Left colon (tissue), 2 donors: ENCODE results near the gene EPS15. TPM values are rescaled to one million over a fixed set of nuclear protein-coding genes. Genes with fewer than 3 reads are reported as not detected.
"Not testable (repeated sequence)": the region's sequence is repeated elsewhere in the genome, so short reads cannot be mapped to it uniquely, and the experiment has no call there.

ENCODE experiments used
- ATAC-seq: fragments of 200-7000 bp; cut with Tn5 transposase; one replicate; pipeline ENCODE4 v1.9.1; 2020; ENCODE audit warnings: mild to moderate bottlenecking, moderate library complexity
- DNase-seq, 2 donors: peaks; one replicate each; pipeline ENCODE4 v3.0.0-alpha.2; 2020
- intact Hi-C, 2 donors: fragments of 100-400 bp; cut with DNase I in 1 of 2; cut with micrococcal nuclease in 1 of 2; formaldehyde crosslinking; loops; one replicate each; pipeline versions ENCODE4 v1.11.2 to v1.14.0; 2022; cut with DNase I, micrococcal nuclease
- total RNA-seq, 2 donors: library from RNA; stranded (reverse); fragmentation: NEBNext Ultra II Directional; extraction: Animal tissue kit (Norgen Biotek cat#: 25700); gene quantifications; one replicate each; pipeline ENCODE4 v1.2.1, GENCODE V29; 2021
- donor health status: DM: no; HTN: no; CAD: no.
- donor health status: DM: yes; HTN: yes; CAD: no.

Gene EPS15
- total RNA-seq, 2 donors from 2014 or later: 48.7 to 55.6 TPM

DNA sequence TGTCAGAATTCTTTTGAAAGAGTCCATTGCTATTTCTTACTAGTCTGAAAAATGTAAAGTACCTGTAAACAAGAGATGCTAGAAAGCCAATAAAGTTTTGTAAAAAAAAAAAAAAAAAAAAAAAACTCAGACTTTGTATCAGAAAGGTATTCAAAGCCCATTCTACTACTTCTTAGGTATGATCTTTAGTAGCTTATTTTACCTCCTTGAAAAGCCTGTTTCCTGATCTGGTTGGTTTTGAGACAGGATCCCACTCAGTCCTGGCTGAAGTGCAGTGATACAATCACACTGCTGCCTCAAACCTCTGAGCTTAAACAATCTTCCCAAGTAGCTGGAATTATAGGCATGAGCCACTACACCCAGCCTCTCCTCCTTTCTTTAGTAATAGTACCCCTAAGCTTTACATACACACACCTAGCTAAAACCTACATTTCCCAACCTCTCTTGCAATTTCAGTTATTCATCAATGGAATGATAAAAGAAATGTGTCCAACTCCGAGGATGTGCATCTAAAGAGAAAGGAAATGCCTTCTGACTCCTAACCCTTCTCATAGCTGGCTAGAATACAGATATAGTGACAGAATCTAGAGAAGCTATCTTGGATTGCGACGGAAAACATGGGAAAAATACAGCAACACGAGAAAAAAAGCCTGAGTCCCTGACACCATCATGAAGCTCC lies 30.6 kb downstream of the EPS15 start:
- no peak for DNase-seq
- ATAC-seq: no peak
- intact Hi-C loops: no loop called here

- intact Hi-C loops: no loop called here
- DNase-seq (no peak), ATAC-seq (no peak)
Measured at GRCh38 chr1:51487628-51488027, 31.4 kb downstream of the EPS15 start.

- intact Hi-C loops: no loop called here
- no peak for ATAC-seq
- no peak for DNase-seq
Measured at GRCh38 chr1:51484591-51484990, 34.5 kb downstream of the EPS15 start.

GRCh38 chr1:51482881-51483280 lies 36.2 kb downstream of the EPS15 start:
- no peak for DNase-seq
- intact Hi-C loops: no loop called here
- ATAC-seq: no peak

GRCh38 chr1:51474832-51475620 lies 44.0 kb downstream of the EPS15 start:
- ATAC-seq, DNase-seq, intact Hi-C loops: not testable (repeated sequence)

DNA sequence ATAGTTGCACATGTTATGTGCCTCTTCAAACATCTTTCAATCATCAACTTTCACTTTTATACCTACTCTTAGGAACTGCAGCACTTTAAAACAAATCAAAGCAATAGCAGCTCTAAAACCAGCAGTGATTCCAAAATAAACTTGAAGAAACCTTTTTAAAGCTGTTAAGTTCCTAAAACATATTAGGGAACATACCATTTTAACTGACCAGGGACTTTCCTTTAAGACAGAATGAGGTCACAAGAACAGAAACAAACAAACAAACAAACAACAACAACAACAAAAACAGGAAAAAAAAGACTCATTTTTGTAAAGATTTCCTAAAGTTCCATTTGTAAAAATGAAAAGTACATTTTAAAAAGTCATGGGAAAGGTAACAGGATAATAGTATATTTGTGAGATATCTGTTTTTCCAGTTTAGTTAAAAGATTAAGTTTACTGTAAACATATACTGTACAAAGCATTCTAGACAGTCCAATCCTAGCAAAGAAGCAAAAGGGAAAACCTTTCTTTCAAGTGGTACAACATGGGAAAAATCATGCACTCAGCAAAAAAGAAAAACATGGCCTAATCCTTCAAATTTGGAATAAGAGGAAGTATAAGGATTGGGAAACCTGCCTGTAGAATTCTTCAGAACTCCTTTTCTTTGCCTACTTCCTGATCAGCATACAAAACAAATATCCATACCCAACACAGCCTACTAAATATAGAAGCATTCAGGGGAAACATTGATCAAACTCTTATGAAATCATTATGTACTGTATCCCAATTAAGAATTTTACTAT lies 45.5 kb downstream of the EPS15 start:
- intact Hi-C loops: no loop called here
- ATAC-seq: peak; percentile 52

GRCh38 chr1:51472359-51472758 lies 46.7 kb downstream of the EPS15 start:
- intact Hi-C loops: no loop called here
- ATAC-seq: no peak
- DNase-seq: no peak

More for the DNA sequence above, 45.5 kb downstream of the EPS15 start:
- DNase-seq: no peak

GRCh38 chr1:51469518-51469917 lies 49.5 kb downstream of the EPS15 start:
- ATAC-seq (no peak), DNase-seq (no peak)
- intact Hi-C loops: no loop called here

- no peak for DNase-seq
- intact Hi-C loops: no loop called here
- no peak for ATAC-seq
Measured at GRCh38 chr1:51464828-51465227, 54.2 kb downstream of the EPS15 start.

DNA sequence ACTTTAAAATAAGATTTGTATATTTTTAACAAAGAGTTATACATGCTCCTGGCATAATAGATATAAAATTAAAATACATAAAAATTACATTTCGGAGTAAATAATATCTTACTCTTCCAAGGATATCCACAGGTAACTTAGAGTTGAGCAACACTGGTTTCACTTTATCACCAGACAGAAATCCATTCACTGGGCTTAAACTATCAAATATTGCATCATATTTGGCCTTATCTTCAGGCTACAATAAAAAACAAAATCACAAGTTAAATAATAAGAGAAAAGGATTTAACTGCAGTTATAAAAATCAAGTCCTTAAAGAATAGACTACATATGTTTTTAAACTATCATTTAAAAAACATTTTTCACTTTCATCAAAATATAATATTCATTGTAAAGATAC lies 55.5 kb downstream of the EPS15 start:
- ATAC-seq: peak; percentile 56
- intact Hi-C loops: no loop called here

GRCh38 chr1:51462289-51462688 lies 56.8 kb downstream of the EPS15 start:
- intact Hi-C loops, ATAC-seq: not testable (repeated sequence)

More for the DNA sequence above, 55.5 kb downstream of the EPS15 start:
- no peak for DNase-seq

DNA sequence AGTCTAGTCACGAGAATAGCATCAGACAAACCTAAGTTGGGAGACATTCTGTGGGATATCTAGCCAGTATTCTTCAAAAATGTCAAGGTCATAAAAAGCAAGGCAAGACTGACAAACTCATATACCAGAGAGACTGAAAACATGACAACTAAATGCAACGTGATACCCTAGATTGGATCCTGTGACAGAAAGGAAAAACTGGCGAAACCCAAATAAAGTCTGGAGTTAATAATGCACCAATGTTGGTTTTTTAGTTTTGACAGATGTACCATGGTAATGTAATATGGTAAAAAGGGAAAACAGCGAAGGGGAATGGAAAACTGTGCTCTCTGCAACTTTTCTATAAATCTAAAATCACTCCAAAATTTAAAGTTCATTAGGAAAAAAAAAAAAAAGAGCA lies 64.5 kb downstream of the EPS15 start:
- ATAC-seq (no peak), DNase-seq (no peak)
- intact Hi-C loops: no loop called here

More at GRCh38 chr1:51462289-51462688, 56.8 kb downstream of the EPS15 start:
- DNase-seq: not testable (repeated sequence)

DNA sequence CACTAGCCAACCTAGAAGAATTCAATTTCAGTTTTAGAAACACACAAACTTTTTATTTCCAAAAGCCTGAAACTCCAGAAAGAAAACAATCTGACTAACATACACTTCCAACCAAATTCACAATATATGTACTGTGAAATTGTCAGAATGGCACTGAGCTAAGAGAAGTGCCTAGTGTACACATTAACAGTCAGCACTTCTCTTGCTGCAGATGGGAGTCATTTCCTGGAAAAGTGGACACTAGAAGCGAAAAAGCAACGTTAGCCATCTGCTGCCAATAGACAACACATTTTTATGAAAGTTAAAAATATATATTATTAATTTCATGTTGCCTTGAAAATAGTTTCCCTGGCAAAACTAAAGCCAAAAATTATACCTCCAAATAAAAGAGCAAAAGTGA lies 66.1 kb downstream of the EPS15 start:
- intact Hi-C loops: no loop called here
- ATAC-seq (no peak), DNase-seq (no peak)

DNA sequence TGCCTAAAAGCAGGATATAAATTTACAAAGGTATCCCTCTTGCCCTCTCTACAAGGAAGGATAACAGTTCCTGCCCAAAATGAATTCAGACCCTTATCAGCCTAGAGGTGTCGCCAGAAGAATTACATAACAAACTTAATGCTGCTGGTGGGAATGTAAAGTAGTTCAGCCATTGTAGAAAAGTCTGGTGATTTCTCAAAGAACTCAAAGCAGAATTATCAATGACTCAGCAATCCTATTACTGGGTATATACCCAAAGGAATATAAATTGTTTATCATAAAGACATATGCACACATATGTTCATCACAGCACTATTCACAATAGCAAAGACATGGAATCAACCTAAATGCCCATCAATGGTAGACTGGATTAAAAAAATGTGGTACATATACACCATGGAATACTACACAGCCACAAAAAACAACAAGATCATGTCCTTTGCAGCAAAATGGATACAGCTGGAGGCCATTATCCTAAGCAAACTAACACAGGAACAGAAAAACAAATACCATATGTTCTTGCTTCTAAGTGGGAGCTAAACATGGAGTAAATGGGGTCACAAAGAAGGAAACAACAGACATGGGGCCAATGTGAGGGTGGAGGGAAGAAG lies 70.1 kb downstream of the EPS15 start:
- intact Hi-C loops, DNase-seq, ATAC-seq: not testable (repeated sequence)

GRCh38 chr1:51445351-51446090 lies 73.5 kb downstream of the EPS15 start:
- DNase-seq: no peak
- intact Hi-C loops: no loop called here
- ATAC-seq: no peak

- ATAC-seq: no peak
Measured at GRCh38 chr1:51444534-51445192, 74.4 kb downstream of the EPS15 start.

DNA sequence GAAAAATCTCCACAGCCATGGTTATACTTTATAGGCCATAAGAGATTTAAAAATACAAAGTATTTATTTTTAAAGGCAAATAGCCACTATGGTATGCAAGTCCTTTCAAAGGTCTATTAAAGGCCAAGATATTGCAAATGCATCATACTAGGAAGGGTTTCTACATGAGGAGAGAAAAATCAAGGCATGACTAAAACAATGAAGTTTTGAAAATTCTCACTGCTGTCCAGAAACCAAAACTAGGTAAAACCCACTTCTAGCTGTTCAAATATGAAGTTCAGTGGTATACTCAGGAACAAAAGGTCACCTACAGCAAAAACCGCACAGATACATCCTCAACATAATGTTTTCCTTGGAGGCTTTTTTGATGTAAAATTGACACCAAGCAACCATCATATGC lies 75.0 kb downstream of the EPS15 start:
- DNase-seq (no peak), ATAC-seq (no peak)
- intact Hi-C loops: no loop called here

More at GRCh38 chr1:51444534-51445192, 74.4 kb downstream of the EPS15 start:
- intact Hi-C loops: no loop called here
- no peak for DNase-seq

- intact Hi-C loops: no loop called here
- DNase-seq: no peak
- ATAC-seq: no peak
Measured at GRCh38 chr1:51443555-51443954, 75.5 kb downstream of the EPS15 start.
